WTC11 (cell line): ENCODE data around the gene TMEM115.

Source experiments
- CTCF ChIP-seq: fragments of 200-600 bp; IDR thresholded peaks from 2 replicates; pipeline ENCODE4 v1.8.0; 2022; ENCODE audit warnings: antibody characterized with exemption
- ELF4 ChIP-seq: sonication (generic); formaldehyde crosslinking; IDR thresholded peaks from 2 replicates; pipeline ENCODE4 v1.8.1; 2022; ENCODE audit warnings: low read depth, mild to moderate bottlenecking, moderate library complexity, missing genetic modification reagents
- NR1H2 ChIP-seq: sonication (generic); formaldehyde crosslinking; IDR thresholded peaks from 2 replicates; pipeline ENCODE4 v1.9.0; 2021; ENCODE audit warnings: mild to moderate bottlenecking, moderate library complexity, missing genetic modification reagents
- ZNF263 ChIP-seq: sonication (generic); formaldehyde crosslinking; IDR thresholded peaks from 2 replicates; pipeline ENCODE4 v1.8.1; 2022; ENCODE audit warnings: low read depth, mild to moderate bottlenecking, moderate library complexity, missing genetic modification reagents
- ZNF396 ChIP-seq: fragments of 250-450 bp; sonication (Bioruptor Pico); IDR thresholded peaks from 2 replicates; pipeline ENCODE4 v1.8.0; 2021; ENCODE audit warnings: mild to moderate bottlenecking, moderate library complexity, borderline replicate concordance

- no peak for TF ChIP-seq ZNF396
- TF ChIP-seq CTCF: no peak
- no peak for TF ChIP-seq NR1H2
- TF ChIP-seq ELF4 (CRISPR knock-in tag): no peak
- TF ChIP-seq ZNF263 (CRISPR knock-in tag): no peak
Observed at GRCh38 chr3:50356553-50356952, 2.8 kb downstream of the TMEM115 start.
